MV-4-11 (cell line): Measurements from ENCODE around the gene CCDC85C.
A peak's percentile ranks its signal among the peaks of the same experiment; 100 is the strongest.

Experiments
- DNase-seq: peaks from one replicate; lab custom pipeline; 2025; lab: John Stamatoyannopoulos, UW

Gene CCDC85C

DNA sequence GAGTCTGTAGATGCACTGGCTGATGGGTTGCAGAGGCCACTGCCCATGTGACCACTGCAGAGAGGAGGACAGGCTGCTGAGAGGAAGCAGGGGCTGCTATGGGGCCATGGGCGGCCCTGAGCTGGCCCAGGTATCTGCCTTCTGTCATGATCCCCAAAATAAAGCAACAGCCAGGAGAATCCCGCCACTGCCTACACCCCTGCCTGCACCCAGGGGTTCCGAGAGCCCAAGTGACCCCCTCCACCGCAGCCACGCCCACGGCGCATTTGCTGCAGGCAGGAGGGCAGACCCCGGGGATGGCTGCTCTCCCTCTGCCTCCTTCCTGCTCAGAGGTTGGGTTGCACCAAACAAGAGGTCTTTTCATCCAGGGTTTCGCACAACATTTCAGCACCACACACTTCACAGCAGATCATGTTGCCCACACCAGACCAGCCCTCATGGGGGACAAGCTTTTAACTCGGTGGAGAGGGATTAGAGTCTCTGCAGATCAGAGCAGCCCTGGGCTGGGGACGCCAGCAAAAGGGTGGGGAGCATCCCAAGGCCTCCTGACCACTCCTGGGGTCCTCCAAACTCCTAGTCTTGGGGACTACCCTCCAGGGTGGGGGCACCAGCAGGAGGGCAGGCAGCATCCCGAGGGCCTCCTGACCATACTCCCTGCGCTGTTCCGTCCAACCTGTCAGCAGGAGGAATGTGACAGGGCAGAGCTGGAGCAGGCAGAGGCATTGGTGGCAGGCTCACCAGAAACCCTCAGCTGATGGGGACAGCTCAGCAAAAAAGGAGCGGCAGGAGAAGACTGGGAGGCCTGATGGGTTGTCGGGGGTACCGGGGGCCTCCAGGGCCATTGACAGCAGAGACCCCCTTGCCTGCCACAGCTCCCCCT lies 14.1 kb downstream of the CCDC85C start:
- no peak for DNase-seq

DNA sequence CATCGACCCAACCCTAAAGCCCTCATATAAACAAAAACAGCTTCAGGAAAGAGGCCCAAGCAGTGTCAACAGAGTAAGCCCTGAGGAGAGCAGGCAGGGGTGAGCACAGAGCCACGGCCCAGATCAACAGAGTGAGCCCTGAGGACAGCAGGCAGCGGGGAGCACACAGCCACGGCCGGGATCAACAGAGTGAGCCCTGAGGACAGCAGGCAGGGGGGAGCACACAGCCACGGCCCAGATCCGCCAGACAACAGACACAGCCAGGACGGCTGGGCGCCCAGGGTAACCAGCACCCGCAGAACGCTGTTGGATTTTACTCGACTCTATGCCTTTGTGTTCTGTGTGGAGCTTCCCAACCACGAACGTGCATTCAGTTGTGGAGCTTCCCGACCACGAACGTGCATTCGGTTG lies 15.0 kb downstream of the CCDC85C start:
- peak; percentile 32 for DNase-seq

GRCh38 chr14:99587460-99588278 lies 16.3 kb downstream of the CCDC85C start:
- DNase-seq, result no peak

DNA sequence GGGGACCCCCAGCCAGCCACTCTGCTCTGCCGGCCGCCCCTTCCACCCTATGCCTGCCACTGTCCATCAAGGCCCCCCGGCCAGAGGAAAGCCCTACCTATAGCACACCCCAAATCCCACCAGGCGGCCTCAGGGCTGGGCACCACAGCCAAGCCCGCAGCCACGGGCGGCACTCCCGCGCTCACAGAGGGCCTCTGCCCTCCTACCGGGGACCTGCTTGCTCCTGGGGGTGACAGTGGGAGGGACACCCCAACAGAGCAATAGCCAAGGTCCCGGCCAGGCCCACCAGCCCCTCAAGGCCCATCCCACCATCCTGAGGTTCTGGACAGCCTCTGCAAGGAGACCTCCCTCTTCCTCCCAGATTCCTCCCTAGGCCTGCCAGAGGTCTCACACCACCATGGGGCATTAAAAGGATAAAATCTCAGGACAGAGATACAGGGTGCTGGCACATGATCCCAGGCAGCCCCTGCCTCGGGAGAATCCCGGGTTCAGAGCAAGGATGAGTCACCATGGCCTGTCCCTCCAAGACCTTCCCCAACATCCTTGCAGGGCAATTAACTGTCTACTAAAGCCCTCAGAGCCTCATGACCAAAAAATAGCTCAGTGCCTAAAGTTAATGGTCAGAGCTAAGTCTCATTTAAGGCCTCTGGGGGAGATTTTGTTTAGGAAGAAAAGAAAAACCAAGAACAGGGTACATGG lies 17.1 kb downstream of the CCDC85C start:
- no peak for DNase-seq

GRCh38 chr14:99586054-99586760 lies 17.8 kb downstream of the CCDC85C start:
- DNase-seq, result no peak

DNA sequence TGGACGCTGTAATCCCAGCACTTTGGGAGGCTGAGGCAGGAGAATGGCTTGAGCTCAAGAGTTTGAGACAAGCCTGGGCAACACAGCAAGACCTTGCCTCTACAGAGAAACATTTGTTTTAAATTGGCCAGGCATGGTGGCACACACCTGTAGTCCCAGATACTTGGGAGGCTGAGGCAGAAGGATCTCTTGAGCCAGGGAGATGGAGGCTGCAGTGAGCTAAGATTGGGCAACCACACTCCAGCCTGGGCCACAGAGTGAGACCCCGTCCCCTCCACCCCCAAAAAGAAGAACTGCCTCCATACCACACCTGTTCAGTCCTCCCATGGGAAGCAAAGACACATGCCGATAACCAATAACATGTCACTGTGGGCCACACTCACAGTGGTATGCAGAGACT lies 19.2 kb downstream of the CCDC85C start:
- DNase-seq, result no peak

GRCh38 chr14:99581938-99582337 lies 22.1 kb downstream of the CCDC85C start:
- no peak for DNase-seq

DNA sequence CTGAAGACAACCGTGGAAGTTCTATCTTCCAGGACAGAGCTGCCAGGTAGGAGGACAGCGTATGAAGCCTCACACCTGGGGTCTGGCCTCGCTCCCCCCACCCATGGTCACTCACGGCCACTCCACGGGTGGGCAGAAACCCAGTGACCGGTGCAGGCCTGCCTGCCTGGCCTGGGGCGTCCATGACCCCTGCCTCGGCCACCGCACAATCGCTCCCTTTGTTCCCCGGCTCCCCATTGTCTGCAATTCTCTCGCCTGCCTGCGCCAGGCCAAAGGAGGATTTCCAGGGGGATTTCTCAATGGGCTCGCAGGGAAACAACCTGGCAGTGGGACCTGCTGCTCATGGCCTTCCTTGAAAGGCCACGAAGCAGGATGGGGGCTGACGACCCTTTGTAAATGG lies 22.6 kb downstream of the CCDC85C start:
- DNase-seq, result no peak

DNA sequence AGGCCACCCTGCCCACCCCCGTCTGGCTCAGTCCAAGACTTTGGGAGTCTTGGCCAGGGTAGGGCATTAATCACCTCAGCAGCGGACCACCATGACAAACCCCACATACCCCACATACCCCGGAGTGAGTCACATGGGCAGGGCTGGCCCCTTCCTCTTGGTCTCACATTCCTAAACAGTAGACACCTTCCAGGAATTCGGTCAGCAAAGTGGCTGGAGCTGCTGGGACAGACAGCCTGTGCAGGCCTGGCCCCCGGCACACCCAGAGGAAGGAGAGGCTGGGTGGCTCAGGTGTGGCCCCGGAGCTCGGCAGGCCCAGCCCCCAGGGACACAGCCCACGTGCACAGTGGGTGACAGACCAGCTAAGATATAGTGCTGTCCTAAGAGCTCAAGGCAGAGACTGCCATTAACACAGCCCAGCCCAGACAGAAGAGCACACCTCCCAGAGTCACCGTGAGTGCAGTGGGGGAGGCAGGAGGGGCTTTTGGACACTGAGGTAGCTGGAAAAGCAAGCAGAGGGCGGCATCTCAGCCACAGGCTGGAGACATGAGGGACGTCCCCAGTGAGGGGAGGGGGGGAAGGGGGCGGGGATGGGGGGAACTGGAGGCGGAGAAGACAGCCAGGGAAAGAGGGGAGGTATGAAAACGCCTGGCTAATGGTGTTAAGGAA lies 24.0 kb downstream of the CCDC85C start:
- DNase-seq, result no peak

DNA sequence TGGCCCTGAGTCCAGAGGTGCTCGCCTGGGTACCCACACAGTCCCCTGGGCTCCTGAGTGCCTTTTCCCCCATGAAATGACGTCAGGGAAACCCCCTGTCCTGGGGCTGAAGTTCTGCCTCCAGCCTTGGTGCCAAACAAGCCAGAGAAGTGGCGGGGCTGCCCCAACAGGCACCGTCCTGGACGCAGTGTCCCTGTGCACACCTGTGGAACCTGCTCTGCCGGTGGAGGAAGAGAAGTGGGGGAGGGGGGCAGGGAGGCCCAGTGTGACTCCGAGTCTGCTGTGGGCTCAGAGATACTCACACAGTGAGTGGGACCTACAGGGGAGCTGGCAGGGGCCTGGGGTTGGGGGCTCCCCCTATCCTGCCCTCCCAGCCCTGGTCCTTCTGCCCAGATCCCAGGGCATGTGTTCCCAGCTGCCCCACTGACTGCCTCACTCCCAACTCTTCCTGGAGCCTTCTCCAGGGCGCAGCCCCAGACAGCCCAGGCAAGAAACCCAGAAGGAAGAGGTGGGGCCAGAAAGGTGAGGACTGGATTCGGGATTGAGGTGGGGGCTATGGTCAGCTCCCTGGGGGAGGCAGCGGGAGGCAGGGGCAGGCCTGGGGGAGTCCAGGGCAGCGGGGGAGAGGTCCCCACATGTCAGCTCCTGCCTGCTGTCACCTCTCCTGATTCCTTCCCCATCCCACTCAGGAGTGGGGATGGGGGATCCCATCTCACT lies 24.7 kb downstream of the CCDC85C start:
- no peak for DNase-seq

DNA sequence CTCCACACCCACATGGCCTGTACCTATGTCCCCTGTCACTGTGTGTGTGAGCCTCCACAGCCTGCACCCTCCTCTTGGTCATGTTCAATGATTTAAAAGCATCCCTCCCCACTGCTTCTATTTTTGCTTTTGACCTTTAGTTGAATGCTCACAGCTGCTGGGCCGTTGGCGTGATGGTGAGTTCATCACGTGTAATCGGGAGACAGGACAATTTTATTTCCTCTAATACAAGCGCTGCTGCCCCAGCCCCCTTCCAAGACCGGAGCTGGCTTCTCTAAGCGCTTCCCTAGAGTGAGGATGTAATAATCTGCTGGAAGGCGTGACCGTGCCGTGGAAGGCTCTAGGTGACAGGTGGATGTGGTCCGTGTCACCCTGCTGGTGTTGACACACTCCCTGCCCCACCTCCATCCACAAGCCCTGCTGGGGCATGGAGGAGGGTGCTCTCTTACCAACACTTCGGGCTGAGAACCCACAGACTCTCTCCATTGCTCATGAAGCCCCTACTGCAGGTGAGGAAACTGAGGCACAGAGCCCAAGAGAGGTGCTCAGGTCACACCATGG lies 25.4 kb downstream of the CCDC85C start:
- no peak for DNase-seq

DNA sequence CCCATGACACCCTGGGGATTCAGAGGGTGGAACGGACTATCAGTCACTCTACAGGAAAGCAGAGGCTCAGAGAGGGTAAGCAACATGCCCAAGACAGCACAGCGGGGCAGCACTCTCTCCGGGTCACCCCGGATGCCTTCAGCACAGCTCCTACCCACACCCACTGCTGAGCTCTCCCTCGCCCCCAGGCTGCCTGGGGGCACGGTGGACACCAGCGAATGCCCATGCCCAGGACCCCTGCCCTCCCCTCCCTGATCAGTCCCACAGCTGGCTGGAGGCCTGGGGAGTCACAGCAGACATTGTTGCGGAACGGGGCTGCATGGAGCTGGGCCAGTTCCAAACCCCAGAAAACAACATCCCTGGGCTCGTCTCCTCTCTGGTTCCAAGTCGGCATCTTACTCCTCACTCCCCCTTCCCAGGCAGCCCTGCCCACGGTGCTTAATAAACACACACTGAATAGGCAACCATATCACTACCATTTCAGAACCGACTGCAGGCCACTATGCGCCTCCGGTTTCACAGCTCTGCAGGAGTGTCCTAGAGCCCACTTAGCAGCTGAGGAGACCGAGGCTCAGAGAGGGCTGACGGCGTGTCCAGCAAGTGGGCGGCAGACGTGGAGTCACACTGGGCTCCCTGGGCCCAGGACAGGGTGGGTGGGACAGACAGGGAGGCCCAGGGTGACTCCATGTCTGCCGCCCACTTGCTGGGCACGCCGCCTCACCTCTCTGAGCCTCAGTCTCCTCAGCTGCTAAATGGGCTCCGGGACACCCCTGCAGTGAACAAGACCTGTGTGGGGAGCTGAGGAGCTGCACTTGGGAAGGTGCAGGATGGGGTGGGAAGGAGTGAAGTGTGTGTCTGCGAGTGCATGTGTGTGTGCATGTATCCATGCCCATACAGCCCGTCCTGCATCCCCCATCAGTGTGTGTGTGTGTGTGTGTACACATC lies 27.0 kb downstream of the CCDC85C start:
- no peak for DNase-seq

- DNase-seq, result no peak
Observed at GRCh38 chr14:99576304-99576703, 27.7 kb downstream of the CCDC85C start.

DNA sequence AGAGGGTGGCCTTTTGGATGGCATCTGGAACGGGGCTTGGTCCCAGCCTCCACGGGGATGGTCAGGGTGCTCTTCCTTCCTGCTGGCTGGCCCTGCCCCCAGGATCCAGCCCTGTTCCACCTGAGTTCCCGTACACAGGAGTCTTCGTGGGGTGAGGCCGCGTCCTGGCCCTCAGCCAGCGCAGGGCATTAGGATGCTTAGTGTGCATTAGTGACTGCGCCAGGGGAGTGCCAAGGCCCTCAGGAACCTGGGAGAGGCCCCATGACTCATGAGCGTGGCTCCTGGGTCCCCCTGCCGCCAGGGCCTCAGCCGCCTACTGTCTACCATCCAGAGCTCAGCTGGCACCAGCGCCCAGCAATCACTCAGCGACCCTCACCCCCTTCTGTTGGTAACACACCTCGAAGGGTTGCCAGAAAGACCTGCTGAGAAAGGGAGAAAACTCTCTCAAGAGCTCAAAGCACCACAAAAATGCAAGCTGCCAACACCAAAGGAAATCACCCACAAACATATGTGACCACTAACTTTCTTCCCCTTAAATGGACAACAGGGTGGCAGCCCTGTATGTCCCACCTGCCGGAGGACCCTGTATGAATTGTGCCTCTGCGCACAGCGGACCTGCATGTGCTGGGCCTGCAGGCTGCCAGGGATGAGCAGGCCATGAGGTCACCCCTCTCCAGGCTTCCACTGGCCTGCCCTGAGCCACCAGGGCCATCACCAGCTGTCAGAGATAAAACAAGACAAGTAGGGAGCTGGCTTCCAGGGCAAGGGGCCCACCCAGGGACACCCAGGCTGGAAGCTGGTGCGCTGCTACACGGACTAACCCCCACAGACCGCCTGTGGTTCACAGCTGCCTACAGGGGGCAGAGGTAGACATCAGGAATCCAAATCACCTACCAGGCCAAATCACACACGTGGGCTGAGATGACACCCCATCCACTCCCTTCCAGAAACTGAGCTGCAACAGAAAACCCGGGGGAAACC lies 28.7 kb downstream of the CCDC85C start:
- DNase-seq, result peak; percentile 11

GRCh38 chr14:99574099-99574880 lies 29.7 kb downstream of the CCDC85C start:
- no peak for DNase-seq

GRCh38 chr14:99573436-99574098 lies 30.4 kb downstream of the CCDC85C start:
- DNase-seq, result no peak

- DNase-seq, result no peak
Observed at GRCh38 chr14:99573000-99573330, 31.0 kb downstream of the CCDC85C start.
